GM12892 (cell line): Measurements from ENCODE around the gene HPS4.

ENCODE experiments used
- POLR2A ChIP-seq: IDR thresholded peaks from 2 replicates; pipeline ENCODE4 v1.6.1; 2011; ENCODE audit warnings: low read depth, low read length, control low read depth
- POLR2AphosphoS5 ChIP-seq: IDR thresholded peaks from 2 replicates; pipeline ENCODE4 v1.6.1; 2011; ENCODE audit warnings: low read depth, low read length, control low read depth

DNA sequence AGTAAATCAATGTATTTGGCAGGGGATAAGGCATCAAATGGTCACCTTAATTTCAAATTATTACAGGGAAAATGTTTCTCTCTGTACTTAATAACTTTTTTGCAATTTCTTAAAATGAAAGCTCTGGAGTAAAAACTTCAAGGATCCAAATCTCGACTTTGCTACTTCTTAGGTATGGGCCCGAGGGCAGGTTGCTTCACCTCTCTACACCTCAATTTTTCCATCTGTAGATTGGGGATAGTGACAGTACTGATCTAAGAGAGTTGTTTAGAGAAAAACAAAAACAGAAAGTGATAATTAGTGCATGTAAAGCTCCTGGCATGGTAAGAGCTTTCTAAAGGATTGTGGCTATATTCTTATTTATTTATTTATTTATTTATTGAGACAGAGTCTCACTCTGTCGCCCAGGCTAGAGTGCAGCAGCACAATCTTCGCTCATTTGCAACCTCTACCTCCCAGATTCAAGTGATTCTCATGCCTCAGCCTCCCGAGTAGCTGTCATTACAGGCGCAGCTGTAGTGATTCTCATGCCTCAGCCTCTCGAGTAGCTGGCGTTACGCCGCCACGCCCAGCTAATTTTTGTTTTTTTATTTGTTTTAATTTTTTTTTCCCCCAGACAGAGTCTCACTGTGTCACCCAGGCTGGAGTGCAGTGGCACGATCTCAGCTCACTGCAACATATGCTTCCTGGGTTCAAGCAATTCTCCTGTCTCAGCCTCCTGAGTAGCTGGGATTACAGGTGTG, 31.0 kb upstream of the HPS4 start:
- TF ChIP-seq POLR2A (no peak), POLR2AphosphoS5 (no peak)
